ENCODE data around the gene RIC1.

The RIC1 gene

DNA sequence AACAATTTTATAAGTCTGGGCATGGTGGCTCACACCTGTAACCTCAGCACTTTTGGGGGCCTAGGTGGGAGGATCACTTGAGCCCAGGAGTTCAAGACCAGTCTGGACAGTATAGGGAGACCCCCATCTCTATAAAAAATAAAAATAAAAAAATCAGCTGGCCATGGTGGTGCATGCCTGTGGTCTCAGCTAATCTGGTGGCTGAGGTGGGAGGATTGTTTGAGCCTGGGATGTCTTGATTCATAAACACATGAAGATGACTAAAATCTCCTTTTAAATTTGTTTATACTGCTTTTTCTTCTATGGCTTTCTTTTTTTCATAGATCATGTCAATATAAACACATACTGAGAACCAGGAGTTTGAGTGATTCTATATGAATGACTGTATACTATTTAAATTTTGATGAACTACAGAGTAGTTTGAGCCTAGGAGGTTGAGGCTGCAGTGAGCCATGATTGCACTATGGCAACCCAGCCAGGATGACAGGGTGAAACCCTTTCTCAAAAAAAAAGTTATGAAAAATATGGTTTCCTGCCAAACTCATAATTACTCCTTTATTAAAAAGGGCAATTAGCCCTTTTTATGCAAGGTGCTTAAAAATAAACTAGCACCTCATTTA is 14.2 kb downstream of the RIC1 start:
- H3K4me3 ChIP-seq (replicated peaks; ENCODE audit: insufficient read depth, low read length), result no peak overlapping the region
- no peak overlapping the region for H3K27ac ChIP-seq (replicated peaks)
- TF ChIP-seq POLR2AphosphoS5 (IDR thresholded peaks at IDR 0.05; ENCODE audit: low read depth) (no peak), GABPA (IDR thresholded peaks at IDR 0.05; ENCODE audit: low read depth) (no peak), SPI1 (IDR thresholded peaks at IDR 0.05; ENCODE audit: borderline replicate concordance, low read depth) (no peak)
- TF ChIP-seq, protein P1, sequence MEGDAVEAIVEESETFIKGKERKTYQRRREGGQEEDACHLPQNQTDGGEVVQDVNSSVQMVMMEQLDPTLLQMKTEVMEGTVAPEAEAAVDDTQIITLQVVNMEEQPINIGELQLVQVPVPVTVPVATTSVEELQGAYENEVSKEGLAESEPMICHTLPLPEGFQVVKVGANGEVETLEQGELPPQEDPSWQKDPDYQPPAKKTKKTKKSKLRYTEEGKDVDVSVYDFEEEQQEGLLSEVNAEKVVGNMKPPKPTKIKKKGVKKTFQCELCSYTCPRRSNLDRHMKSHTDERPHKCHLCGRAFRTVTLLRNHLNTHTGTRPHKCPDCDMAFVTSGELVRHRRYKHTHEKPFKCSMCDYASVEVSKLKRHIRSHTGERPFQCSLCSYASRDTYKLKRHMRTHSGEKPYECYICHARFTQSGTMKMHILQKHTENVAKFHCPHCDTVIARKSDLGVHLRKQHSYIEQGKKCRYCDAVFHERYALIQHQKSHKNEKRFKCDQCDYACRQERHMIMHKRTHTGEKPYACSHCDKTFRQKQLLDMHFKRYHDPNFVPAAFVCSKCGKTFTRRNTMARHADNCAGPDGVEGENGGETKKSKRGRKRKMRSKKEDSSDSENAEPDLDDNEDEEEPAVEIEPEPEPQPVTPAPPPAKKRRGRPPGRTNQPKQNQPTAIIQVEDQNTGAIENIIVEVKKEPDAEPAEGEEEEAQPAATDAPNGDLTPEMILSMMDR (IDR thresholded peaks at IDR 0.05; ENCODE audit: insufficient read depth, low read length), result no peak
- TF ChIP-seq, protein P2, sequence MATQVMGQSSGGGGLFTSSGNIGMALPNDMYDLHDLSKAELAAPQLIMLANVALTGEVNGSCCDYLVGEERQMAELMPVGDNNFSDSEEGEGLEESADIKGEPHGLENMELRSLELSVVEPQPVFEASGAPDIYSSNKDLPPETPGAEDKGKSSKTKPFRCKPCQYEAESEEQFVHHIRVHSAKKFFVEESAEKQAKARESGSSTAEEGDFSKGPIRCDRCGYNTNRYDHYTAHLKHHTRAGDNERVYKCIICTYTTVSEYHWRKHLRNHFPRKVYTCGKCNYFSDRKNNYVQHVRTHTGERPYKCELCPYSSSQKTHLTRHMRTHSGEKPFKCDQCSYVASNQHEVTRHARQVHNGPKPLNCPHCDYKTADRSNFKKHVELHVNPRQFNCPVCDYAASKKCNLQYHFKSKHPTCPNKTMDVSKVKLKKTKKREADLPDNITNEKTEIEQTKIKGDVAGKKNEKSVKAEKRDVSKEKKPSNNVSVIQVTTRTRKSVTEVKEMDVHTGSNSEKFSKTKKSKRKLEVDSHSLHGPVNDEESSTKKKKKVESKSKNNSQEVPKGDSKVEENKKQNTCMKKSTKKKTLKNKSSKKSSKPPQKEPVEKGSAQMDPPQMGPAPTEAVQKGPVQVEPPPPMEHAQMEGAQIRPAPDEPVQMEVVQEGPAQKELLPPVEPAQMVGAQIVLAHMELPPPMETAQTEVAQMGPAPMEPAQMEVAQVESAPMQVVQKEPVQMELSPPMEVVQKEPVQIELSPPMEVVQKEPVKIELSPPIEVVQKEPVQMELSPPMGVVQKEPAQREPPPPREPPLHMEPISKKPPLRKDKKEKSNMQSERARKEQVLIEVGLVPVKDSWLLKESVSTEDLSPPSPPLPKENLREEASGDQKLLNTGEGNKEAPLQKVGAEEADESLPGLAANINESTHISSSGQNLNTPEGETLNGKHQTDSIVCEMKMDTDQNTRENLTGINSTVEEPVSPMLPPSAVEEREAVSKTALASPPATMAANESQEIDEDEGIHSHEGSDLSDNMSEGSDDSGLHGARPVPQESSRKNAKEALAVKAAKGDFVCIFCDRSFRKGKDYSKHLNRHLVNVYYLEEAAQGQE (IDR thresholded peaks at IDR 0.05; ENCODE audit: insufficient replicate concordance, low read depth), result no peak
- DNase-seq (ENCODE audit: low read depth in 1 of 2, low spot score in 1 of 2), result no peak
- H3K27me3 ChIP-seq (ENCODE audit: insufficient read depth, poor library complexity, severe bottlenecking), result no peaks in the 10 kb centered on the region

DNA sequence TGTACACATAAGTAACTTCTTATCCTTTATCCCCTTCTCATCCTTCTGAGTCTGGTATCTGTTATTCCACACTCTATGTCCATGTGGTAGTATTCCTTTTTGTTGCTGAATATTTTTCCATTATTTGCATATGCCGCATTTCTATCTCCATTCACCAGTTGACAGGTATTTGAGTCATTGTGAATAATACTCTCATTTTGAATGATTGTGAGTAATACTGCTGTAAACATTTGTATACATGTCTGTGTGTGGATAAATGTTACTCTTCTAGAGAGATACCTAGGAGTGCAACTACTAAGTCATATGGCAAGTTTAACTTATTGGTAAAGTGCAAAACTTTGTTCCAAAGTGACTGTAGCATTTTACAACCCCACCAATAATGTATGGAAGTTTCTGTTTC is 15.6 kb downstream of the RIC1 start:
- Histone ChIP-seq H3K27me3 (ENCODE audit: insufficient read depth, poor library complexity, severe bottlenecking) (no peaks in the 10 kb centered on the region), H3K4me3 (replicated peaks; ENCODE audit: insufficient read depth, low read length) (no peak overlapping the region), H3K27ac (replicated peaks) (no peak overlapping the region)
- DNase-seq (ENCODE audit: low read depth in 1 of 2, low spot score in 1 of 2), result no peak
- TF ChIP-seq GABPA (IDR thresholded peaks at IDR 0.05; ENCODE audit: low read depth) (no peak), POLR2AphosphoS5 (IDR thresholded peaks at IDR 0.05; ENCODE audit: low read depth) (no peak), SPI1 (IDR thresholded peaks at IDR 0.05; ENCODE audit: borderline replicate concordance, low read depth) (no peak)
- TF ChIP-seq, protein P1 (IDR thresholded peaks at IDR 0.05; ENCODE audit: insufficient read depth, low read length), result no peak
- TF ChIP-seq, protein P2 (IDR thresholded peaks at IDR 0.05; ENCODE audit: insufficient replicate concordance, low read depth), result no peak

DNA sequence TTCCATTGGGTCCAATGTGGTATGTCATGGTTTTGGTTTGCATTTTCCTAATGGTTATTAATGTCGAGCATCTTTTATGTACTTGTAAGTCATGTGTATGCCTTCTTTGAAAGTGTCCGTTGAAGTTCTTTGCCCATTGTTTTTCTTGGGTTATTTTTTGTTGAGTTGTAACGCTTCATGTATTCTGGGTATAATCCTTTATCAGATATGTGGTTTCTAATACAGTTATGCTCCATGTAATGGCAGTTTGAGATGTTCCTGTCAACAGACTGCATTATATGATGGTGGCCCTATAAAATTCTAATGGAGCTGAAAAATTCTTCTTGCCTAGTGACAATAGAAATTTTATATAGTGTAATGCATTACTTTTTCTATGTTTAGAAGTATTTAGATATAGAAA is 17.2 kb downstream of the RIC1 start:
- TF ChIP-seq POLR2AphosphoS5 (IDR thresholded peaks at IDR 0.05; ENCODE audit: low read depth), result no peak
- no peak for TF ChIP-seq SPI1 (IDR thresholded peaks at IDR 0.05; ENCODE audit: borderline replicate concordance, low read depth)
- TF ChIP-seq GABPA (IDR thresholded peaks at IDR 0.05; ENCODE audit: low read depth), result no peak
- TF ChIP-seq, protein P2 (IDR thresholded peaks at IDR 0.05; ENCODE audit: insufficient replicate concordance, low read depth), result no peak
- TF ChIP-seq, protein P1 (IDR thresholded peaks at IDR 0.05; ENCODE audit: insufficient read depth, low read length), result no peak
- H3K27ac ChIP-seq (replicated peaks), result no peak overlapping the region
- no peaks in the 10 kb centered on the region for H3K27me3 ChIP-seq (ENCODE audit: insufficient read depth, poor library complexity, severe bottlenecking)
- DNase-seq (ENCODE audit: low read depth in 1 of 2, low spot score in 1 of 2), result no peak
- H3K4me3 ChIP-seq (replicated peaks; ENCODE audit: insufficient read depth, low read length), result no peak overlapping the region

Data from HL-60 (cell line).